Measurements from ENCODE around the gene PTPRT.

PTPRT gene

DNA sequence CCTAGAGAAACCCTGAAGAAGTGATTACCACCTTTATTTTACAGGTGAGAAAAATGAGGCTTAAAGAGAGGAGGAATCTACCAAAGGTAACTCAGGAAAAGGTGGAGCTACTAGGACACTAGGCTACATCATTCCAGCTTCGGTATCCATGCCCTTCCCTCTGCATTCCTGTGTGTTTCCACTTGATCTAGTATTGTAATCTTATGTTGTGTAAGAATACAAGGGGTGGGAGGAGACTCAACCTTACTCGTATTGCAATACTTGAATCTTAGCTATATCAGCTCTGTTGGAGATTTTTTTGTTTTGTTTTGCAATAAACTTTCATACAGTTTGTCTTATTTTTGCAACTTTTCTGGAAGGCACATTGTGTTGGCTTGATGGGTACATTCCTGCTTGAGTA lies 742.4 kb downstream of the PTPRT start:
- POLR2A ChIA-PET = no interaction called here
- TF ChIP-seq, protein P1, sequence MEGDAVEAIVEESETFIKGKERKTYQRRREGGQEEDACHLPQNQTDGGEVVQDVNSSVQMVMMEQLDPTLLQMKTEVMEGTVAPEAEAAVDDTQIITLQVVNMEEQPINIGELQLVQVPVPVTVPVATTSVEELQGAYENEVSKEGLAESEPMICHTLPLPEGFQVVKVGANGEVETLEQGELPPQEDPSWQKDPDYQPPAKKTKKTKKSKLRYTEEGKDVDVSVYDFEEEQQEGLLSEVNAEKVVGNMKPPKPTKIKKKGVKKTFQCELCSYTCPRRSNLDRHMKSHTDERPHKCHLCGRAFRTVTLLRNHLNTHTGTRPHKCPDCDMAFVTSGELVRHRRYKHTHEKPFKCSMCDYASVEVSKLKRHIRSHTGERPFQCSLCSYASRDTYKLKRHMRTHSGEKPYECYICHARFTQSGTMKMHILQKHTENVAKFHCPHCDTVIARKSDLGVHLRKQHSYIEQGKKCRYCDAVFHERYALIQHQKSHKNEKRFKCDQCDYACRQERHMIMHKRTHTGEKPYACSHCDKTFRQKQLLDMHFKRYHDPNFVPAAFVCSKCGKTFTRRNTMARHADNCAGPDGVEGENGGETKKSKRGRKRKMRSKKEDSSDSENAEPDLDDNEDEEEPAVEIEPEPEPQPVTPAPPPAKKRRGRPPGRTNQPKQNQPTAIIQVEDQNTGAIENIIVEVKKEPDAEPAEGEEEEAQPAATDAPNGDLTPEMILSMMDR (IDR thresholded peaks at IDR 0.05; ENCODE audit: control extremely low read depth, extremely low read depth, low read depth, missing control alignments) = no peak
- DNase-seq (ENCODE audit: extremely low spot score) = no peak
- CTCF ChIA-PET = interaction anchor here (1.1 kb wide), 1 partner anchor 18 kb away, joined by 3 read pairs; no protein-coding TSS in a partner anchor

DNA sequence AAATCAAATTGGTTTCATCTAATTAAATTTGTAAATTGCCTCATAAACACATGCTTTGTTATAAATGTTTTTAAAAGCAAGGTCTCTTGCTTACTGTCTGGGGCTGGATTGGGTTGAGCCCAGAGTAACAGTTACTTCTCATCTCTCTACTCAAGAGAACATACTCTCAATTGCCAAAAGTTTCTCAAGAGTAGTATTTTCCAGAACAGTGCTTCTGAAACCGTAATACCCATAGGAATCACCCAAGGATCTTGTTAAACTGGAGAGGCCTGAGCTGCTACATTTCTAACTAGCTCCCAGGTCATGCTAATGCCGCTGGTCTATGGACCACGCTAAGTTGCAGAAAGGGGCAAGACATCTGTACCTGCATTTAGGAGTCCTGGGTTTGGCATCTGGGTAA lies 744.9 kb downstream of the PTPRT start:
- TF ChIP-seq, protein P1 (IDR thresholded peaks at IDR 0.05; ENCODE audit: control extremely low read depth, extremely low read depth, low read depth, missing control alignments) = no peak
- DNase-seq (ENCODE audit: extremely low spot score) = no peak
- ChIA-PET POLR2A (no interaction called here), CTCF (no interaction called here)

- ChIA-PET POLR2A (no interaction called here), CTCF (no interaction called here)
- TF ChIP-seq, protein P1 (IDR thresholded peaks at IDR 0.05; ENCODE audit: control extremely low read depth, extremely low read depth, low read depth, missing control alignments) = no peak
- no peak for DNase-seq (ENCODE audit: extremely low spot score)
These were observed 746.5 kb downstream of the PTPRT start for GRCh38 chr20:42443200-42443599.

DNA sequence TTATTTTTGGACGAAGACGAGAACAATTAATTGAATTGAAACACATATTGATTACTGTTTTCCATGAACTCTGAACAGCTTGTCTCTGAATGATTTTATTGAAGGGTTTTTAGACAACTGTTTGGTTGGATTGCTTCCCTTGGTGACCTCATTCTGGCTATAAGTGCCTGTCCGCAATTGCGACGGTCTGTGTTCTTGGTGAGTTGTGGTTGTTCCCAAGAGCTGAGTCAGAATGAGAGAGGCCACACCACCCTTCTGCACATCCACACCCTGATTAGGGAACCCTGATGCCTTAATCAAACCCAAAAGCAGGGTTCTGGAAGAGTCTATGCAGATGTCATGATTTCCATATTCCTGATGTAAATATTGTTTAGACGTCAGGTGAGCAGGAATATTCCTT lies 747.0 kb downstream of the PTPRT start:
- DNase-seq (ENCODE audit: extremely low spot score) = no peak
- ChIA-PET CTCF (no interaction called here), POLR2A (no interaction called here)
- TF ChIP-seq, protein P1 (IDR thresholded peaks at IDR 0.05; ENCODE audit: control extremely low read depth, extremely low read depth, low read depth, missing control alignments) = no peak

- TF ChIP-seq, protein P1 (IDR thresholded peaks at IDR 0.05; ENCODE audit: control extremely low read depth, extremely low read depth, low read depth, missing control alignments) = no peak
- DNase-seq (ENCODE audit: extremely low spot score) = no peak
- CTCF ChIA-PET = no interaction called here
- POLR2A ChIA-PET = no interaction called here
These were observed 747.8 kb downstream of the PTPRT start for GRCh38 chr20:42441864-42442331.

- TF ChIP-seq, protein P1 (IDR thresholded peaks at IDR 0.05; ENCODE audit: control extremely low read depth, extremely low read depth, low read depth, missing control alignments) = no peak
- CTCF ChIA-PET = interaction anchor here (1.5 kb wide), 1 partner anchor 9 kb away, joined by 4 read pairs; no protein-coding TSS in a partner anchor
- DNase-seq (ENCODE audit: extremely low spot score) = no peak
- POLR2A ChIA-PET = no interaction called here
These were observed 748.4 kb downstream of the PTPRT start for GRCh38 chr20:42441196-42441863.

Measured in GM10248 (cell line).